ENCODE measurements around the gene DCHS1.
"Not testable (repeated sequence)": the region's sequence is repeated elsewhere in the genome, so short reads cannot be mapped to it uniquely, and the experiment has no call there.

The DCHS1 gene

GRCh38 chr11:6655790-6656583 lies at the start of gene DCHS1:
DCHS1 (minus strand) TSS chr11:6655809; CDS start chr11:6641613, 14,196 bp downstream.
- DNase-seq: no peak

GRCh38 chr11:6703247-6704063 lies 47.8 kb upstream of the DCHS1 start:
- DNase-seq: peak; percentile 28

- DNase-seq: not testable (repeated sequence)
These were observed 46.3 kb upstream of the DCHS1 start for GRCh38 chr11:6701955-6702354.

GRCh38 chr11:6695377-6695776 lies 39.8 kb upstream of the DCHS1 start:
- no peak for DNase-seq

GRCh38 chr11:6694229-6694535 lies 38.6 kb upstream of the DCHS1 start:
- DNase-seq: no peak

- DNase-seq: peak; percentile 52
These were observed 38.0 kb upstream of the DCHS1 start for GRCh38 chr11:6693342-6694228.

GRCh38 chr11:6692128-6692527 lies 36.5 kb upstream of the DCHS1 start:
- DNase-seq: no peak

GRCh38 chr11:6690431-6691132 lies 35.0 kb upstream of the DCHS1 start:
- not testable (repeated sequence) for DNase-seq

GRCh38 chr11:6687876-6688275 lies 32.3 kb upstream of the DCHS1 start:
- no peak for DNase-seq

GRCh38 chr11:6686006-6686405 lies 30.4 kb upstream of the DCHS1 start:
- DNase-seq: no peak

- not testable (repeated sequence) for DNase-seq
These were observed 28.5 kb upstream of the DCHS1 start for GRCh38 chr11:6684068-6684467.

GRCh38 chr11:6682936-6683861 lies 27.6 kb upstream of the DCHS1 start, which contains the start of gene MRPL17:
MRPL17 (minus strand) TSS chr11:6683340; CDS start chr11:6683296, 44 bp downstream.
- peak; percentile 98 for DNase-seq

GRCh38 chr11:6682591-6682935 lies 27.0 kb upstream of the DCHS1 start:
- no peak for DNase-seq

- DNase-seq: no peak
These were observed 26.3 kb upstream of the DCHS1 start for GRCh38 chr11:6681949-6682348.

GRCh38 chr11:6681505-6681904 lies 25.9 kb upstream of the DCHS1 start:
- no peak for DNase-seq

GRCh38 chr11:6677018-6677417 lies 21.4 kb upstream of the DCHS1 start:
- no peak for DNase-seq

GRCh38 chr11:6674862-6675261 lies 19.3 kb upstream of the DCHS1 start:
- no peak for DNase-seq

- no peak for DNase-seq
These were observed 18.6 kb upstream of the DCHS1 start for GRCh38 chr11:6674219-6674597.

GRCh38 chr11:6673523-6674218 lies 18.1 kb upstream of the DCHS1 start:
- DNase-seq: no peak

- DNase-seq: no peak
These were observed 16.4 kb upstream of the DCHS1 start for GRCh38 chr11:6671991-6672390.
